Osteocyte (in vitro differentiated cells): Measurements from ENCODE around the gene EIF2B4. TPM values are rescaled to one million over a fixed set of nuclear protein-coding genes. Genes with fewer than 3 reads are reported as not detected.

Experiments used
- DNase-seq: peaks from one replicate; pipeline ENCODE4 v3.0.0; 2021; ENCODE audit warnings: mixed read lengths; ENCODE audit not compliant: unreplicated experiment; ENCODE audit errors: extremely low spot score
- H3K27ac Mint-ChIP-seq: one replicate; pipeline ENCODE4 v1.8.0; 2021; ENCODE audit warnings: mild to moderate bottlenecking, mixed read lengths; ENCODE audit not compliant: unreplicated experiment
- H3K27me3 Mint-ChIP-seq: one replicate; pipeline ENCODE4 v1.8.0; 2021; ENCODE audit warnings: mixed read lengths; ENCODE audit not compliant: unreplicated experiment
- H3K36me3 Mint-ChIP-seq: one replicate; pipeline ENCODE4 v1.8.0; 2021; ENCODE audit warnings: mixed read lengths; ENCODE audit not compliant: unreplicated experiment
- H3K4me1 Mint-ChIP-seq: one replicate; pipeline ENCODE4 v1.8.0; 2021; ENCODE audit warnings: mixed read lengths; ENCODE audit not compliant: unreplicated experiment
- H3K4me3 Mint-ChIP-seq: one replicate; pipeline ENCODE4 v1.8.0; 2021; ENCODE audit warnings: mild to moderate bottlenecking, moderate library complexity, mixed read lengths; ENCODE audit not compliant: unreplicated experiment
- H3K9me3 Mint-ChIP-seq: one replicate; pipeline ENCODE4 v1.8.0; 2021; ENCODE audit warnings: mixed read lengths; ENCODE audit not compliant: unreplicated experiment
- CTCF ChIP-seq: fragments of 200-600 bp; sonication (generic); IDR thresholded peaks from 2 replicates; pipeline ENCODE4 v1.5.0; 2021; ENCODE audit warnings: antibody characterized with exemption, mild to moderate bottlenecking, moderate library complexity
- total RNA-seq: library from RNA; stranded (reverse); gene quantifications from 2 replicates; pipeline ENCODE4 v1.2.1, GENCODE V29; 2021

EIF2B4 gene
- total RNA-seq, 1 donor from 2014 or later: 50.4 TPM

GRCh38 chr2:27376151-27376865 lies 6.2 kb upstream of the EIF2B4 start:
- Mint-ChIP-seq H3K27ac (peak overlapping the region; percentile 52), H3K9me3 (no peaks in the 10 kb centered on the region), H3K36me3 (peaks cover 26% of the 10 kb centered on the region), H3K4me1 (peaks cover 31% of the 10 kb centered on the region), H3K27me3 (no peaks in the 10 kb centered on the region), H3K4me3 (no peak overlapping the region)
- no peak for DNase-seq
- no peak for TF ChIP-seq CTCF

GRCh38 chr2:27375513-27376099 lies 5.5 kb upstream of the EIF2B4 start:
- Mint-ChIP-seq H3K27ac (no peak overlapping the region), H3K9me3 (no peaks in the 10 kb centered on the region), H3K36me3 (peaks cover 26% of the 10 kb centered on the region), H3K27me3 (no peaks in the 10 kb centered on the region), H3K4me1 (peaks cover 26% of the 10 kb centered on the region), H3K4me3 (no peak overlapping the region)
- no peak for TF ChIP-seq CTCF
- no peak for DNase-seq

- TF ChIP-seq CTCF: no peak
- H3K27me3 Mint-ChIP-seq: no peaks in the 10 kb centered on the region
- no peak overlapping the region for H3K27ac Mint-ChIP-seq
- H3K4me1 Mint-ChIP-seq: peaks cover 24% of the 10 kb centered on the region
- no peaks in the 10 kb centered on the region for H3K9me3 Mint-ChIP-seq
- no peak for DNase-seq
- H3K36me3 Mint-ChIP-seq: peaks cover 26% of the 10 kb centered on the region
- H3K4me3 Mint-ChIP-seq: no peak overlapping the region
Measured at GRCh38 chr2:27373567-27373966, 3.4 kb upstream of the EIF2B4 start.

- DNase-seq: no peak
- Mint-ChIP-seq H3K27me3 (no peaks in the 10 kb centered on the region), H3K27ac (peak overlapping the region; percentile 61), H3K4me1 (peaks cover 26% of the 10 kb centered on the region), H3K4me3 (no peak overlapping the region), H3K9me3 (no peaks in the 10 kb centered on the region), H3K36me3 (peaks cover 26% of the 10 kb centered on the region)
- TF ChIP-seq CTCF: no peak
Measured at GRCh38 chr2:27372937-27373336, 2.8 kb upstream of the EIF2B4 start.

- H3K27me3 Mint-ChIP-seq: no peaks in the 10 kb centered on the region
- DNase-seq: no peak
- no peaks in the 10 kb centered on the region for H3K9me3 Mint-ChIP-seq
- no peak for TF ChIP-seq CTCF
- peaks cover 33% of the 10 kb centered on the region for H3K36me3 Mint-ChIP-seq
- peak overlapping the region; percentile 91 for H3K27ac Mint-ChIP-seq
- peak overlapping the region; percentile 98 for H3K4me3 Mint-ChIP-seq
- H3K4me1 Mint-ChIP-seq: peaks cover 26% of the 10 kb centered on the region
Measured at GRCh38 chr2:27370816-27371620, 880 bp upstream of the EIF2B4 start.
